Vagina (tissue), 2 donors: ENCODE results near the gene ZNF524. TPM values are rescaled to one million over a fixed set of nuclear protein-coding genes. Genes with fewer than 3 reads are reported as not detected.

ENCODE experiments used
- DNase-seq, 2 donors: peaks; one replicate each; pipeline ENCODE4 v3.0.0-alpha.2; 2017; ENCODE audit errors: extremely low spot score in 2 of 2
- H3K27ac ChIP-seq: fragments of 200-600 bp; sonication (generic); one replicate; pipeline ENCODE4 v1.5.1; 2019
- H3K27me3 ChIP-seq: fragments of 200-600 bp; sonication (generic); one replicate; pipeline ENCODE4 v1.5.1; 2019
- H3K36me3 ChIP-seq, 2 donors: fragments of 200-600 bp; sonication (generic); one replicate each; pipeline ENCODE4 v1.5.1; 2017 to 2019
- H3K4me1 ChIP-seq: fragments of 200-600 bp; sonication (generic); one replicate; pipeline ENCODE4 v1.5.1; 2019
- H3K4me3 ChIP-seq, 2 donors: fragments of 200-600 bp; sonication (generic); 1 replicate in 1 of 2; 2 replicates in 1 of 2; pipeline ENCODE4 v1.5.1; 2016 to 2019
- H3K9me3 ChIP-seq: fragments of 200-600 bp; sonication (generic); one replicate; pipeline ENCODE4 v1.5.1; 2019
- CTCF ChIP-seq, 3 experiments: fragments of 450-650 bp in 2 of 3; fragments of 200-600 bp in 1 of 3; sonication (generic) in 1 of 3; IDR thresholded peaks; one replicate each; pipeline ENCODE4 v1.5.1; 2017 to 2019; ENCODE audit warnings: antibody characterized with exemption in 3 of 3, mild to moderate bottlenecking in 2 of 3, moderate library complexity in 2 of 3
- POLR2A ChIP-seq, 2 donors: fragments of 450-650 bp; IDR thresholded peaks; one replicate each; pipeline ENCODE4 v1.6.1; 2017; ENCODE audit warnings: antibody characterized with exemption in 2 of 2, mild to moderate bottlenecking in 2 of 2, moderate library complexity in 2 of 2
- POLR2AphosphoS5 ChIP-seq, 2 donors: sonication (generic); formaldehyde crosslinking; IDR thresholded peaks; one replicate each; pipeline ENCODE4 v1.9.0; 2017; ENCODE audit warnings: antibody characterized with exemption in 2 of 2, mild to moderate bottlenecking in 2 of 2, low read depth in 1 of 2; ENCODE audit not compliant: insufficient read depth in 1 of 2
- intact Hi-C: fragments of 100-400 bp; cut with DNase I; formaldehyde crosslinking; loops from one replicate; pipeline ENCODE4 v1.15.1; 2023
- total RNA-seq: library from RNA; depleted of rRNA; stranded (reverse); fragments of >200 nt; gene quantifications from one replicate; pipeline ENCODE4 v1.2.3, GENCODE V29; 2016

Gene ZNF524
- total RNA-seq, 1 donor from 2014 or later = 15.5 TPM

- peaks cover 0 to 10% of the 10 kb centered on the region in 2 donors for H3K36me3 ChIP-seq
- no peaks in the 10 kb centered on the region for H3K27me3 ChIP-seq
- intact Hi-C loops = no loop called here
- peaks cover 74% of the 10 kb centered on the region for H3K4me1 ChIP-seq
- peak within 1 kb of the TSS; percentile 57 to 83 for H3K4me3 ChIP-seq
- no peak for DNase-seq
- TF ChIP-seq POLR2AphosphoS5 (IDR thresholded peaks at IDR 0.05; ENCODE audit: insufficient read depth in 1 of 2, low read depth in 1 of 2) (peak in 1 of 2 donors; percentile 63), POLR2A (IDR thresholded peaks at IDR 0.05) (no peak), CTCF (IDR thresholded peaks at IDR 0.05) (peak in 1 of 3 experiments; percentile 11)
- H3K27ac ChIP-seq = peak within 1 kb of the TSS; percentile 97
- H3K9me3 ChIP-seq = no peaks in the 10 kb centered on the region
Observed at GRCh38 chr19:55640577-55641425, 40.7 kb downstream of the ZNF524 start, which contains the start of gene ZNF580. TSS of gene ZNF580 (plus strand) at chr19:55641002. CDS start at chr19:55642509, 1,507 bp downstream.

- H3K27ac ChIP-seq = peak overlapping the region; percentile 97
- peaks cover 0 to 11% of the 10 kb centered on the region in 2 donors for H3K36me3 ChIP-seq
- intact Hi-C loops = no loop called here
- no peak for DNase-seq
- TF ChIP-seq POLR2A (IDR thresholded peaks at IDR 0.05) (no peak), POLR2AphosphoS5 (IDR thresholded peaks at IDR 0.05; ENCODE audit: insufficient read depth in 1 of 2, low read depth in 1 of 2) (no peak), CTCF (IDR thresholded peaks at IDR 0.05) (no peak)
- H3K27me3 ChIP-seq = no peaks in the 10 kb centered on the region
- peak overlapping the region; percentile 57 to 83 for H3K4me3 ChIP-seq
- H3K4me1 ChIP-seq = peaks cover 66% of the 10 kb centered on the region
- H3K9me3 ChIP-seq = no peaks in the 10 kb centered on the region
Observed at GRCh38 chr19:55641426-55642152, 41.5 kb downstream of the ZNF524 start.

- peak overlapping the region; percentile 57 to 83 for H3K4me3 ChIP-seq
- peak overlapping the region; percentile 97 for H3K27ac ChIP-seq
- intact Hi-C loops = no loop called here
- no peaks in the 10 kb centered on the region for H3K9me3 ChIP-seq
- no peaks in the 10 kb centered on the region for H3K27me3 ChIP-seq
- no peak for TF ChIP-seq POLR2A (IDR thresholded peaks at IDR 0.05)
- peak in 1 of 2 donors; percentile 21 for TF ChIP-seq POLR2AphosphoS5 (IDR thresholded peaks at IDR 0.05; ENCODE audit: insufficient read depth in 1 of 2, low read depth in 1 of 2)
- no peak for TF ChIP-seq CTCF (IDR thresholded peaks at IDR 0.05)
- no peak for DNase-seq
- H3K4me1 ChIP-seq = peaks cover 62% of the 10 kb centered on the region
- H3K36me3 ChIP-seq = peaks cover 0 to 11% of the 10 kb centered on the region in 2 donors
Observed at GRCh38 chr19:55642153-55643002, 42.3 kb downstream of the ZNF524 start.

- peaks cover 0 to 11% of the 10 kb centered on the region in 2 donors for H3K36me3 ChIP-seq
- peak within 1 kb of the TSS; percentile 57 to 83 for H3K4me3 ChIP-seq
- peak within 1 kb of the TSS; percentile 97 for H3K27ac ChIP-seq
- TF ChIP-seq POLR2A (IDR thresholded peaks at IDR 0.05) (no peak), POLR2AphosphoS5 (IDR thresholded peaks at IDR 0.05; ENCODE audit: insufficient read depth in 1 of 2, low read depth in 1 of 2) (peak; percentile 56 to 76)
- H3K4me1 ChIP-seq = peaks cover 63% of the 10 kb centered on the region
- no peaks in the 10 kb centered on the region for H3K27me3 ChIP-seq
- DNase-seq = no peak
- intact Hi-C loops = no loop called here
- no peaks in the 10 kb centered on the region for H3K9me3 ChIP-seq
Observed at GRCh38 chr19:55643003-55643886, 43.2 kb downstream of the ZNF524 start, which contains the start of gene ZNF581. TSS of gene ZNF581 (plus strand) at chr19:55643649. CDS start at chr19:55644572, 923 bp downstream.
